Upper lobe of left lung (tissue), 4 donors: ENCODE data around the gene TP53BP1.

Experiments
- CTCF ChIP-seq, 6 experiments: fragments of 450-650 bp in 4 of 6; fragments of 200-600 bp in 2 of 6; sonication (generic) in 2 of 6; IDR thresholded peaks; one replicate each; pipeline ENCODE4 v1.5.1; 2016 to 2019; ENCODE audit warnings: antibody characterized with exemption in 6 of 6
- EP300 ChIP-seq, 4 donors: sonication (generic); formaldehyde crosslinking; IDR thresholded peaks; one replicate each; pipeline ENCODE4 v1.5.1; 2017; ENCODE audit warnings: antibody characterized with exemption in 4 of 4, control low read depth in 2 of 4
- POLR2A ChIP-seq, 4 donors: fragments of 450-650 bp; IDR thresholded peaks; one replicate each; pipeline ENCODE4 v1.5.1; 2016 to 2017; ENCODE audit warnings: antibody characterized with exemption in 4 of 4, mild to moderate bottlenecking in 2 of 4
- POLR2AphosphoS5 ChIP-seq, 2 donors: sonication (generic); formaldehyde crosslinking; IDR thresholded peaks; one replicate each; pipeline ENCODE4 v1.5.1; 2017; ENCODE audit warnings: antibody characterized with exemption in 2 of 2

GRCh38 chr15:43463998-43464397 lies 29.0 kb downstream of the TP53BP1 start:
- TF ChIP-seq EP300 (IDR thresholded peaks at IDR 0.05), result no peak
- no peak for TF ChIP-seq CTCF (IDR thresholded peaks at IDR 0.05)
- TF ChIP-seq POLR2A (IDR thresholded peaks at IDR 0.05), result no peak
- no peak for TF ChIP-seq POLR2AphosphoS5 (IDR thresholded peaks at IDR 0.05)
